Thyroid gland (tissue), 4 donors: Measurements from ENCODE around the gene SCN8A. TPM values are rescaled to one million over a fixed set of nuclear protein-coding genes. Genes with fewer than 3 reads are reported as not detected.

ENCODE experiments used
- DNase-seq, 2 donors: peaks; one replicate each; pipeline ENCODE4 v3.0.0-alpha.2; 2019
- H3K27ac ChIP-seq, 3 donors: fragments of 200-600 bp; sonication (generic); 1 replicate in 2 of 3; 2 replicates in 1 of 3; pipeline ENCODE4 v1.5.1; 2016 to 2019; ENCODE audit warnings: mild to moderate bottlenecking in 1 of 3, moderate library complexity in 1 of 3
- H3K27me3 ChIP-seq: fragments of 200-600 bp; sonication (generic); one replicate; pipeline ENCODE4 v1.5.1; 2019
- H3K36me3 ChIP-seq, 2 donors: fragments of 200-600 bp; sonication (generic); one replicate each; pipeline ENCODE4 v1.5.1; 2016 to 2019
- H3K4me1 ChIP-seq, 2 donors: fragments of 200-600 bp; sonication (generic); one replicate each; pipeline ENCODE4 v1.5.1; 2017 to 2019
- H3K4me3 ChIP-seq, 3 donors: fragments of 200-600 bp; sonication (generic); replicated peaks in 1 of 3; 1 replicate in 2 of 3; 2 replicates in 1 of 3; pipeline ENCODE4 v1.5.1; 2016; ENCODE audit warnings: mild to moderate bottlenecking in 1 of 3
- H3K9me3 ChIP-seq: fragments of 200-600 bp; sonication (generic); one replicate; pipeline ENCODE4 v1.5.1; 2017
- CTCF ChIP-seq, 6 experiments: fragments of 200-600 bp in 3 of 6; fragments of 450-650 bp in 3 of 6; sonication (generic) in 3 of 6; IDR thresholded peaks; one replicate each; pipeline ENCODE4 v1.5.1; 2016 to 2019; ENCODE audit warnings: antibody characterized with exemption in 6 of 6, mild to moderate bottlenecking in 2 of 6, inconsistent platforms in 1 of 6, moderate library complexity in 1 of 6
- POLR2A ChIP-seq, 2 donors: fragments of 450-650 bp; IDR thresholded peaks; one replicate each; pipeline ENCODE4 v1.6.1; 2017; ENCODE audit warnings: antibody characterized with exemption in 2 of 2, mild to moderate bottlenecking in 2 of 2, moderate library complexity in 1 of 2
- WGBS, 2 donors: methylation state at CpG; one replicate each; pipeline ENCODE4 v1.1.5; 2017; 5-methylcytosine and 5-hydroxymethylcytosine counted together
- intact Hi-C: fragments of 100-400 bp; cut with DNase I; formaldehyde crosslinking; loops from one replicate; pipeline ENCODE4 v1.15.1; 2023
- total RNA-seq, 4 donors: library from RNA; depleted of rRNA; stranded (reverse); fragments of >200 nt; gene quantifications; one replicate each; pipeline ENCODE4 v1.2.3, GENCODE V29; 2016

Gene SCN8A
- total RNA-seq, 4 donors from 2014 or later: 0.89 to 3.7 (median 1.3) TPM

- Histone ChIP-seq H3K4me3 (no peak overlapping the region), H3K4me1 (no peaks in the 10 kb centered on the region), H3K27me3 (no peaks in the 10 kb centered on the region), H3K27ac (no peak overlapping the region), H3K36me3 (no peaks in the 10 kb centered on the region), H3K9me3 (no peaks in the 10 kb centered on the region)
- intact Hi-C loops: no loop called here
- 86 to 91% methylated on average over 1 of the region's 1 CpG for WGBS, 2 donors
- no peak for DNase-seq
- TF ChIP-seq POLR2A (IDR thresholded peaks at IDR 0.05): no peak
- no peak for TF ChIP-seq CTCF (IDR thresholded peaks at IDR 0.05)
These were observed 169.2 kb downstream of the SCN8A start for GRCh38 chr12:51760231-51760630.

GRCh38 chr12:51763743-51764142, 172.7 kb downstream of the SCN8A start:
- no peaks in the 10 kb centered on the region for H3K4me1 ChIP-seq
- H3K36me3 ChIP-seq: no peaks in the 10 kb centered on the region
- TF ChIP-seq CTCF (IDR thresholded peaks at IDR 0.05) (no peak), POLR2A (IDR thresholded peaks at IDR 0.05) (no peak)
- no peak overlapping the region for H3K4me3 ChIP-seq
- no peaks in the 10 kb centered on the region for H3K27me3 ChIP-seq
- intact Hi-C loops: no loop called here
- no peak overlapping the region for H3K27ac ChIP-seq
- no peak for DNase-seq
- no peaks in the 10 kb centered on the region for H3K9me3 ChIP-seq

GRCh38 chr12:51766067-51766676, 175.1 kb downstream of the SCN8A start:
- 92 to 93% methylated on average over 6 of the region's 6 CpGs for WGBS, 2 donors
- TF ChIP-seq CTCF (IDR thresholded peaks at IDR 0.05) (no peak), POLR2A (IDR thresholded peaks at IDR 0.05) (no peak)
- H3K9me3 ChIP-seq: no peaks in the 10 kb centered on the region
- intact Hi-C loops: no loop called here
- H3K36me3 ChIP-seq: no peaks in the 10 kb centered on the region
- no peaks in the 10 kb centered on the region for H3K4me1 ChIP-seq
- H3K27ac ChIP-seq: no peak overlapping the region
- H3K27me3 ChIP-seq: no peaks in the 10 kb centered on the region
- H3K4me3 ChIP-seq: no peak overlapping the region
- DNase-seq: no peak

GRCh38 chr12:51771008-51771407, 180.0 kb downstream of the SCN8A start:
- intact Hi-C loops: no loop called here
- Histone ChIP-seq H3K4me3 (no peak overlapping the region), H3K4me1 (no peaks in the 10 kb centered on the region), H3K36me3 (no peaks in the 10 kb centered on the region), H3K27me3 (no peaks in the 10 kb centered on the region), H3K9me3 (no peaks in the 10 kb centered on the region), H3K27ac (no peak overlapping the region)
- DNase-seq: no peak
- TF ChIP-seq CTCF (IDR thresholded peaks at IDR 0.05): no peak
- TF ChIP-seq POLR2A (IDR thresholded peaks at IDR 0.05): no peak
- WGBS, 2 donors: 62 to 64% methylated on average over 1 of the region's 1 CpG

- H3K4me3 ChIP-seq: no peak overlapping the region
- WGBS, 2 donors: 95 to 99% methylated on average over 2 of the region's 2 CpGs
- no peak overlapping the region for H3K27ac ChIP-seq
- intact Hi-C loops: no loop called here
- no peaks in the 10 kb centered on the region for H3K4me1 ChIP-seq
- H3K36me3 ChIP-seq: no peaks in the 10 kb centered on the region
- no peaks in the 10 kb centered on the region for H3K27me3 ChIP-seq
- H3K9me3 ChIP-seq: no peaks in the 10 kb centered on the region
- DNase-seq: no peak
- TF ChIP-seq CTCF (IDR thresholded peaks at IDR 0.05) (no peak), POLR2A (IDR thresholded peaks at IDR 0.05) (no peak)
These were observed 182.3 kb downstream of the SCN8A start for GRCh38 chr12:51773145-51773869.
